K562 (cell line): Measurements from ENCODE around the gene LAMA5. TPM values are rescaled to one million over a fixed set of nuclear protein-coding genes. Genes with fewer than 3 reads are reported as not detected.
A peak's percentile ranks its signal among the peaks of the same experiment; 100 is the strongest.

Experiments
- ARID1B ChIP-seq: fragments of 450-650 bp; IDR thresholded peaks from 2 replicates; pipeline ENCODE4 v1.6.1; 2016; ENCODE audit warnings: antibody characterized with exemption, mild to moderate bottlenecking, inconsistent platforms
- ATF6 ChIP-seq: sonication (generic); formaldehyde crosslinking; IDR thresholded peaks from 2 replicates; pipeline ENCODE4 v1.4.0; 2020; ENCODE audit warnings: mild to moderate bottlenecking, missing genetic modification reagents
- ATF7 ChIP-seq: fragments of 450-650 bp; IDR thresholded peaks from 2 replicates; pipeline ENCODE4 v1.7.1; 2014; ENCODE audit warnings: mild to moderate bottlenecking, moderate library complexity
- BCL6 ChIP-seq: fragments of 250-450 bp; sonication (Bioruptor Pico); IDR thresholded peaks from 2 replicates; pipeline ENCODE4 v1.4.0; 2020
- C11orf30 ChIP-seq: fragments of 450-650 bp; IDR thresholded peaks from 2 replicates; pipeline ENCODE4 v1.6.1; 2016; ENCODE audit warnings: low read depth, mild to moderate bottlenecking
- ETS1 ChIP-seq: conservative IDR thresholded peaks from 2 replicates; pipeline ENCODE4 v1.6.1; 2011; ENCODE audit warnings: low read depth, mild to moderate bottlenecking, low read length; ENCODE audit not compliant: control insufficient read depth
- KAT7 ChIP-seq: sonication (generic); formaldehyde crosslinking; IDR thresholded peaks from 2 replicates; pipeline ENCODE4 v1.8.0; 2022; ENCODE audit warnings: missing genetic modification reagents, mild to moderate bottlenecking, borderline replicate concordance
- KHSRP ChIP-seq: fragments of 450-650 bp; IDR thresholded peaks from 2 replicates; pipeline ENCODE4 v1.6.1; 2017
- LCOR ChIP-seq: sonication (generic); formaldehyde crosslinking; IDR thresholded peaks from 2 replicates; pipeline ENCODE4 v1.8.0; 2022; ENCODE audit warnings: mild to moderate bottlenecking, missing genetic modification reagents
- MXI1 ChIP-seq: IDR thresholded peaks from 2 replicates; pipeline ENCODE4 v1.6.1; 2011; ENCODE audit warnings: low read depth, mild to moderate bottlenecking, improper control_type of control experiment, low read length
- MYNN ChIP-seq, 2 experiments: sonication (generic); formaldehyde crosslinking in 1 of 2; IDR thresholded peaks; 2 replicates each; pipeline versions ENCODE4 v1.5.0 to v1.6.1; 2016 to 2020; ENCODE audit warnings: antibody characterized with exemption in 1 of 2, missing genetic modification reagents in 1 of 2
- PHB ChIP-seq: fragments of 250-450 bp; sonication (Bioruptor Pico); IDR thresholded peaks from 2 replicates; pipeline ENCODE4 v1.5.0; 2021
- PHTF2 ChIP-seq: fragments of 250-450 bp; sonication (Bioruptor Pico); IDR thresholded peaks from 2 replicates; pipeline ENCODE4 v1.5.0; 2021; ENCODE audit warnings: mild to moderate bottlenecking
- POLR2A ChIP-seq: fragments of 450-650 bp; conservative IDR thresholded peaks from 2 replicates; pipeline ENCODE4 v1.6.1; 2016
- PREB ChIP-seq: sonication (generic); formaldehyde crosslinking; IDR thresholded peaks from 2 replicates; pipeline ENCODE4 v1.8.1; 2023; ENCODE audit warnings: mild to moderate bottlenecking, missing genetic modification reagents
- PRMT5 ChIP-seq: sonication (generic); formaldehyde crosslinking; IDR thresholded peaks from 2 replicates; pipeline ENCODE4 v1.5.0; 2020; ENCODE audit warnings: missing genetic modification reagents
- RCOR1 ChIP-seq, 2 experiments: IDR thresholded peaks; 2 replicates each; pipeline ENCODE4 v1.6.1; 2012; ENCODE audit warnings: low read depth in 2 of 2, low read length in 2 of 2, borderline replicate concordance in 1 of 2, improper control_type of control experiment in 1 of 2
- SLC30A9 ChIP-seq: fragments of 250-450 bp; sonication (Bioruptor Pico); IDR thresholded peaks from 2 replicates; pipeline ENCODE4 v1.8.0; 2022; ENCODE audit warnings: mild to moderate bottlenecking, moderate library complexity
- TAF15 ChIP-seq: fragments of 200-400 bp; formaldehyde crosslinking; IDR thresholded peaks from 2 replicates; pipeline ENCODE4 v1.6.1; 2017; ENCODE audit warnings: mild to moderate bottlenecking, low read depth, low read length, moderate library complexity
- ZFP30 ChIP-seq: fragments of 250-450 bp; sonication (Bioruptor Pico); IDR thresholded peaks from 2 replicates; pipeline ENCODE4 v1.8.0; 2022; ENCODE audit warnings: moderate library complexity, mild to moderate bottlenecking, inconsistent platforms, borderline replicate concordance
- ZNF280A ChIP-seq: fragments of 450-650 bp; IDR thresholded peaks from 2 replicates; pipeline ENCODE4 v1.6.1; 2018; ENCODE audit warnings: mild to moderate bottlenecking, low read depth; ENCODE audit not compliant: partially characterized antibody
- ZNF431 ChIP-seq: sonication (generic); formaldehyde crosslinking; IDR thresholded peaks from 2 replicates; pipeline ENCODE4 v1.8.0; 2022; ENCODE audit warnings: mild to moderate bottlenecking, missing genetic modification reagents
- ZNF696 ChIP-seq: fragments of 250-450 bp; sonication (Bioruptor Pico); conservative IDR thresholded peaks from 2 replicates; pipeline ENCODE4 v1.4.0; 2020; ENCODE audit warnings: mild to moderate bottlenecking, moderate library complexity
- polyA plus RNA-seq, 8 experiments: library from polyadenylated mRNA; depleted of rRNA in 4 of 8; stranded (reverse) in 5 of 8; unstranded in 3 of 8; fragments of >200 nt; fragmentation: Nextera tagmentation in 2 of 8; fragmentation: Illumina TruSeq in 1 of 8; extraction: Ambion mirVana in 2 of 8; extraction: Trizol in 1 of 8; gene quantifications; 2 replicates each; pipeline versions ENCODE4 v1.2.1 to v1.2.3, GENCODE V29; 2011 to 2014; ENCODE audit warnings: inconsistent platforms in 1 of 8, missing spikeins in 1 of 8
- total RNA-seq, 7 experiments: library from RNA; depleted of rRNA in 6 of 7; stranded (reverse); fragments of >200 nt in 6 of 7; fragmentation: Illumina TruSeq in 2 of 7; extraction: Trizol in 2 of 7; gene quantifications; 2 replicates each; pipeline versions ENCODE4 v1.2.1 to v1.2.3, GENCODE V29; 2011 to 2021; ENCODE audit warnings: low replicate concordance in 1 of 7

LAMA5 gene
- total and polyA plus RNA-seq, 9 of the 15 experiments (the other 6 are each of a cell fraction or from before 2014, with no cell fraction given): 0.31 to 101 (median 7.8) TPM

GRCh38 chr20:62365814-62366369 lies 1.2 kb downstream of the LAMA5 start (continued):
- TF ChIP-seq LCOR (CRISPR knock-in tag) (0 out of 2 replicates have a peak, but pooled peaks have one; percentile 40), ATF7 (no peak), MYNN (IDR thresholded peaks at IDR 0.05) (no peak), MYNN (CRISPR knock-in tag; IDR thresholded peaks at IDR 0.05) (no peak), SLC30A9 (no peak), MXI1 (no peak), RCOR1 (IDR thresholded peaks at IDR 0.05; ENCODE audit: borderline replicate concordance in 1 of 2, low read depth in 2 of 2, low read length in 2 of 2) (peak in 1 of 2 experiments; percentile 14; a peak in 1 of 4 replicates), PREB (no peak), PRMT5 (CRISPR knock-in tag) (no peak), KHSRP (no peak), ETS1 (0 out of 2 replicates have a peak, but pooled peaks have one; percentile 14), ZFP30 (CRISPR knock-in tag) (no peak), ARID1B (0 out of 2 replicates have a peak, but pooled peaks have one; percentile 3), BCL6 (no peak), ZNF696 (CRISPR knock-in tag) (no peak), PHTF2 (CRISPR knock-in tag) (no peak), KAT7 (CRISPR knock-in tag) (peak; percentile 69; the same call in 1 of the 2 replicates), ZNF431 (CRISPR knock-in tag) (no peak), PHB (CRISPR knock-in tag) (no peak), ZNF280A (no peak), C11orf30 (no peak), TAF15 (no peak), POLR2A (peak; percentile 52; the same call in 1 of the 2 replicates), ATF6 (CRISPR knock-in tag) (no peak)
